Spleen (tissue), 7 donors: ENCODE results near the gene PGAM1.

Experiments used
- CTCF ChIP-seq, 11 experiments: fragments of 200-600 bp in 7 of 11; fragments of 450-650 bp in 4 of 11; sonication (generic) in 4 of 11; IDR thresholded peaks in 8 of 11; conservative IDR thresholded peaks in 3 of 11; 1 replicate in 7 of 11; 2 replicates in 4 of 11; pipeline versions ENCODE4 v1.4.0 to v1.8.0; 2016 to 2021; ENCODE audit warnings: antibody characterized with exemption in 11 of 11, inconsistent platforms in 4 of 11, mild to moderate bottlenecking in 1 of 11
- POLR2A ChIP-seq, 3 donors: fragments of 450-650 bp; IDR thresholded peaks; one replicate each; pipeline ENCODE4 v1.5.1; 2017; ENCODE audit warnings: antibody characterized with exemption in 3 of 3, mild to moderate bottlenecking in 1 of 3
- POLR2AphosphoS5 ChIP-seq, 3 donors: sonication (generic); formaldehyde crosslinking; IDR thresholded peaks; one replicate each; pipeline ENCODE4 v1.5.1; 2017; ENCODE audit warnings: antibody characterized with exemption in 3 of 3
- donor health status: DM: no; HTN: no; CAD: no; lungs with moderate emphysema.
- donor health status: DM: no; HTN: no; CAD: no.
- donor health status: DM: no; HTN: no; CAD: no.

- TF ChIP-seq CTCF (IDR thresholded peaks at IDR 0.05 in 8 of 11, conservative IDR thresholded peaks at IDR 0.05 in 3 of 11) (no peak), POLR2AphosphoS5 (IDR thresholded peaks at IDR 0.05) (peak in 2 of 3 donors; percentile 27 to 48), POLR2A (IDR thresholded peaks at IDR 0.05) (no peak)
Observed at GRCh38 chr10:97388152-97388551, 37.8 kb upstream of the PGAM1 start.
